Vagina (tissue), 2 donors: Measurements from ENCODE around the gene TUBGCP3.

ENCODE experiments used
- POLR2A ChIP-seq, 2 donors: fragments of 450-650 bp; IDR thresholded peaks; one replicate each; pipeline ENCODE4 v1.6.1; 2017; ENCODE audit warnings: antibody characterized with exemption in 2 of 2, mild to moderate bottlenecking in 2 of 2, moderate library complexity in 2 of 2
- POLR2AphosphoS5 ChIP-seq, 2 donors: sonication (generic); formaldehyde crosslinking; IDR thresholded peaks; one replicate each; pipeline ENCODE4 v1.9.0; 2017; ENCODE audit warnings: antibody characterized with exemption in 2 of 2, mild to moderate bottlenecking in 2 of 2, low read depth in 1 of 2; ENCODE audit not compliant: insufficient read depth in 1 of 2
- TF ChIP-seq, protein P1 (sequence below), 3 experiments: fragments of 450-650 bp in 2 of 3; fragments of 200-600 bp in 1 of 3; sonication (generic) in 1 of 3; IDR thresholded peaks; one replicate each; pipeline ENCODE4 v1.5.1; 2017 to 2019; ENCODE audit warnings: antibody characterized with exemption in 3 of 3, mild to moderate bottlenecking in 2 of 3, moderate library complexity in 2 of 3

DNA sequence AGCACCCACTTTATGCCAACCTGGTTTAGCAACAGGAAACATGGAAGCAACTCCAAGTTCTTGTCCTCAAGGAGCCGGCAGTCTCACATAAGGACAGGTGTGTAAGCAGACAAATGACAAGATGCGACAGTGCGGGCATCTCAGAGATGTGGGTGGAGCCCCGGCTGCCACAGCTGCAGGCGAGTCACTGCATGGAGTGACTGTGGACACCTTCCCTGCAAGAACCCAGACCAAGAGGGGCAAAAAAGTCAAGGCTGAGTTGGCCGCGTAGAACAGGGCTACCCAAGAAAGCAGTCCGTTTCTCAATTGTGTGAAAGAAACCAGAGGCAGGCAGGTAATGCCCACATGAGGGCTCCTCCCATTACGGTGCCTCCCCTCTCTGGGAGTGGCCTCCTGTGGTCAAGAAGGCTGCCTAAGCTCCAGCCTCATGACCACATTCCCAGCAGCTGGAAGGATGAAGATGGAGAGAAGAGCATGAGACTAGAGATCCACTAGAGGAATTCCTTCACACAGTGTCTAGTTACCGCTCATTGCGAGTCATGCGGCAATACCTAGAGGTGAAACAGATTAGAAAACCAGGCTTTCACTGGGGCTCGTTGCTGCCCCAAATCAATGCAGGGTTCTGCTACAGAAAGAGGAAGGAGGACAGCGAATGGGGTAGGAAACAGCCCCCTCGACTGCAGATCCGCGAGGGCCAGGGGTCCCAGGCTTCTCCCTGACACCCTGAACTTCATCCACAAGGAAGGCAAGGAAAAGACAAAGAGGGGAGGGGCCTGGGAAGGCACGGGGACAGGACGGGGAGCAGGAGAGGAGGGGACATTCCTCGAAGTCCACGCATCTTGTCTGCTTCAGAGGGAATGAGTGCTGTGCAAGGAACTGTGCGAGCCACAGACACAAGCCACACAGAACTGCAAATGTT is 131.6 kb downstream of the TUBGCP3 start:
- TF ChIP-seq, protein P1, sequence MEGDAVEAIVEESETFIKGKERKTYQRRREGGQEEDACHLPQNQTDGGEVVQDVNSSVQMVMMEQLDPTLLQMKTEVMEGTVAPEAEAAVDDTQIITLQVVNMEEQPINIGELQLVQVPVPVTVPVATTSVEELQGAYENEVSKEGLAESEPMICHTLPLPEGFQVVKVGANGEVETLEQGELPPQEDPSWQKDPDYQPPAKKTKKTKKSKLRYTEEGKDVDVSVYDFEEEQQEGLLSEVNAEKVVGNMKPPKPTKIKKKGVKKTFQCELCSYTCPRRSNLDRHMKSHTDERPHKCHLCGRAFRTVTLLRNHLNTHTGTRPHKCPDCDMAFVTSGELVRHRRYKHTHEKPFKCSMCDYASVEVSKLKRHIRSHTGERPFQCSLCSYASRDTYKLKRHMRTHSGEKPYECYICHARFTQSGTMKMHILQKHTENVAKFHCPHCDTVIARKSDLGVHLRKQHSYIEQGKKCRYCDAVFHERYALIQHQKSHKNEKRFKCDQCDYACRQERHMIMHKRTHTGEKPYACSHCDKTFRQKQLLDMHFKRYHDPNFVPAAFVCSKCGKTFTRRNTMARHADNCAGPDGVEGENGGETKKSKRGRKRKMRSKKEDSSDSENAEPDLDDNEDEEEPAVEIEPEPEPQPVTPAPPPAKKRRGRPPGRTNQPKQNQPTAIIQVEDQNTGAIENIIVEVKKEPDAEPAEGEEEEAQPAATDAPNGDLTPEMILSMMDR (IDR thresholded peaks at IDR 0.05): no peak
- TF ChIP-seq POLR2A (IDR thresholded peaks at IDR 0.05): no peak
- no peak for TF ChIP-seq POLR2AphosphoS5 (IDR thresholded peaks at IDR 0.05; ENCODE audit: insufficient read depth in 1 of 2, low read depth in 1 of 2)
